ENCODE measurements around the gene CUX1.

DNA sequence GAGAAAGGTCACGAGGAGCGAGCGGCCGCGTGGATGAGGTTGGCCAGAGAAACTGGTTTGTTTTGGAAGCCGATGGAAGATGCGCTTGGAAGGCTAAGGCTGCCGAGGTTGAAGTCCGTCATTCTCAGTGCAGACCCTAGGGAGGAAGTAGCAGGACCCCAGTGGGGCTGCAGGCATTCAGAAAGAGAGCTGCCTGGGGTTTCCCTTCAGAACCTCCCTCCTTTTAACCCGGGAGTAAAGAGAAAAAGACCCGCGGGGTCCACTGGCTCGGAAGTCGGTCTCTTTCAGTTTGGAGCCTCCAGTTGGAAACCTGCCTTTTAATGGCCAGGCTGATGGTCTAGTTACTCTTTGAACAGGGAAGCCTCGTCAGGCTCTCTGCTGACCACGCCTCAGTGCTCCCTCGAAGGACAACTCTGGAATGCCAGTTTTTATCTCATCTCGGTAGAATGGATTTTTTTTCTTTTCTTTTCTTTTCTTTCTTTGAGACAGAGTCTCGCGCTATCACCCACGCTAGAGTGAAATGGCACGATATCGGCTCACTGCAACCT lies 188.6 kb downstream of the CUX1 start:
- TF ChIP-seq ZNF121 (CRISPR knock-in tag; IDR thresholded peaks at IDR 0.05) (no peak), USF2 (CRISPR knock-in tag; IDR thresholded peaks at IDR 0.05) (no peak), TP53 (CRISPR knock-in tag; IDR thresholded peaks at IDR 0.05) (no peak), MLX (CRISPR knock-in tag; IDR thresholded peaks at IDR 0.05) (no peak), ZNF416 (CRISPR knock-in tag; IDR thresholded peaks at IDR 0.05) (no peak), OVOL2 (CRISPR knock-in tag; IDR thresholded peaks at IDR 0.05; ENCODE audit: borderline replicate concordance) (no peak), KAT7 (CRISPR knock-in tag; IDR thresholded peaks at IDR 0.05; ENCODE audit: borderline replicate concordance) (no peak)
- TF ChIP-seq, protein P1, sequence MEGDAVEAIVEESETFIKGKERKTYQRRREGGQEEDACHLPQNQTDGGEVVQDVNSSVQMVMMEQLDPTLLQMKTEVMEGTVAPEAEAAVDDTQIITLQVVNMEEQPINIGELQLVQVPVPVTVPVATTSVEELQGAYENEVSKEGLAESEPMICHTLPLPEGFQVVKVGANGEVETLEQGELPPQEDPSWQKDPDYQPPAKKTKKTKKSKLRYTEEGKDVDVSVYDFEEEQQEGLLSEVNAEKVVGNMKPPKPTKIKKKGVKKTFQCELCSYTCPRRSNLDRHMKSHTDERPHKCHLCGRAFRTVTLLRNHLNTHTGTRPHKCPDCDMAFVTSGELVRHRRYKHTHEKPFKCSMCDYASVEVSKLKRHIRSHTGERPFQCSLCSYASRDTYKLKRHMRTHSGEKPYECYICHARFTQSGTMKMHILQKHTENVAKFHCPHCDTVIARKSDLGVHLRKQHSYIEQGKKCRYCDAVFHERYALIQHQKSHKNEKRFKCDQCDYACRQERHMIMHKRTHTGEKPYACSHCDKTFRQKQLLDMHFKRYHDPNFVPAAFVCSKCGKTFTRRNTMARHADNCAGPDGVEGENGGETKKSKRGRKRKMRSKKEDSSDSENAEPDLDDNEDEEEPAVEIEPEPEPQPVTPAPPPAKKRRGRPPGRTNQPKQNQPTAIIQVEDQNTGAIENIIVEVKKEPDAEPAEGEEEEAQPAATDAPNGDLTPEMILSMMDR (IDR thresholded peaks at IDR 0.05), result no peak
